ENCODE measurements around the gene VAMP4. TPM values are rescaled to one million over a fixed set of nuclear protein-coding genes. Genes with fewer than 3 reads are reported as not detected.

VAMP4 gene
- total and polyA plus RNA-seq, 2 donors, result 5.9 to 13.4 TPM

GRCh38 chr1:171654201-171654941, 87.5 kb downstream of the VAMP4 start:
- H3K9me3 ChIP-seq (ENCODE audit: control insufficient read depth in 2 of 2, insufficient read depth in 1 of 2, low read length in 1 of 2), result no peaks in the 10 kb centered on the region
- peaks cover 0 to 8% of the 10 kb centered on the region in 2 donors for H3K4me1 ChIP-seq (ENCODE audit: control insufficient read depth in 2 of 2, insufficient read depth in 2 of 2, low read length in 2 of 2)
- no peak for DNase-seq (ENCODE audit: low read depth in 6 of 9, low spot score in 9 of 9)
- H3K4me3 ChIP-seq (ENCODE audit: low read length in 2 of 2), result no peak overlapping the region
- peak overlapping the region in 1 of 2 donors; percentile 51 for H3K27ac ChIP-seq (ENCODE audit: low read depth in 1 of 2, low read length in 1 of 2)
- H3K36me3 ChIP-seq (ENCODE audit: control insufficient read depth in 2 of 2, insufficient read depth in 2 of 2, low read length in 1 of 2), result no peaks in the 10 kb centered on the region
- 86% methylated on average over 8 of the region's 8 CpGs for WGBS
- H3K27me3 ChIP-seq (ENCODE audit: control insufficient read depth in 2 of 2, insufficient read depth in 1 of 2, low read length in 1 of 2), result peaks cover 0 to 15% of the 10 kb centered on the region in 2 donors

GRCh38 chr1:171653796-171654195, 88.1 kb downstream of the VAMP4 start:
- WGBS, result 97% methylated on average over 1 of the region's 1 CpG
- peaks cover 0 to 15% of the 10 kb centered on the region in 2 donors for H3K27me3 ChIP-seq (ENCODE audit: control insufficient read depth in 2 of 2, insufficient read depth in 1 of 2, low read length in 1 of 2)
- no peak overlapping the region for H3K27ac ChIP-seq (ENCODE audit: low read depth in 1 of 2, low read length in 1 of 2)
- no peak for DNase-seq (ENCODE audit: low read depth in 6 of 9, low spot score in 9 of 9)
- no peaks in the 10 kb centered on the region for H3K36me3 ChIP-seq (ENCODE audit: control insufficient read depth in 2 of 2, insufficient read depth in 2 of 2, low read length in 1 of 2)
- H3K4me1 ChIP-seq (ENCODE audit: control insufficient read depth in 2 of 2, insufficient read depth in 2 of 2, low read length in 2 of 2), result peaks cover 0 to 8% of the 10 kb centered on the region in 2 donors
- no peak overlapping the region for H3K4me3 ChIP-seq (ENCODE audit: low read length in 2 of 2)
- H3K9me3 ChIP-seq (ENCODE audit: control insufficient read depth in 2 of 2, insufficient read depth in 1 of 2, low read length in 1 of 2), result no peaks in the 10 kb centered on the region

- 94% methylated on average over 8 of the region's 8 CpGs for WGBS
- Histone ChIP-seq H3K27ac (ENCODE audit: low read depth in 1 of 2, low read length in 1 of 2) (no peak within 1 kb of the TSS), H3K27me3 (ENCODE audit: control insufficient read depth in 2 of 2, insufficient read depth in 1 of 2, low read length in 1 of 2) (peaks cover 0 to 15% of the 10 kb centered on the region in 2 donors), H3K4me3 (ENCODE audit: low read length in 2 of 2) (no peak within 1 kb of the TSS), H3K9me3 (ENCODE audit: control insufficient read depth in 2 of 2, insufficient read depth in 1 of 2, low read length in 1 of 2) (no peaks in the 10 kb centered on the region), H3K36me3 (ENCODE audit: control insufficient read depth in 2 of 2, insufficient read depth in 2 of 2, low read length in 1 of 2) (no peaks in the 10 kb centered on the region), H3K4me1 (ENCODE audit: control insufficient read depth in 2 of 2, insufficient read depth in 2 of 2, low read length in 2 of 2) (peaks cover 0 to 8% of the 10 kb centered on the region in 2 donors)
- no peak for DNase-seq (ENCODE audit: low read depth in 6 of 9, low spot score in 9 of 9)
Observed at GRCh38 chr1:171652234-171652822, 89.5 kb downstream of the VAMP4 start, which contains the start of gene MYOC. Gene MYOC (minus strand): TSS chr1:171652688. CDS start chr1:171652611, 77 bp downstream.

Other genes starting within 250 kb of the VAMP4 start
- not detected for gene MYOCOS, start 119.8 kb downstream of the VAMP4 start, total RNA-seq
- gene MYOCOS, start 119.8 kb downstream of the VAMP4 start, polyA plus RNA-seq, result 0.07 TPM
- gene MYOC, start 89.4 kb downstream of the VAMP4 start, total RNA-seq, result 0.28 TPM
- gene MYOC, start 89.4 kb downstream of the VAMP4 start, polyA plus RNA-seq, result 1.5 TPM
- 21.7 TPM for gene METTL13, start 39.6 kb upstream of the VAMP4 start, total RNA-seq
- 20.0 TPM for gene METTL13, start 39.6 kb upstream of the VAMP4 start, polyA plus RNA-seq
- gene DNM3, start 99.4 kb upstream of the VAMP4 start, total RNA-seq, result 2.2 TPM
- gene DNM3, start 99.4 kb upstream of the VAMP4 start, polyA plus RNA-seq, result 1.9 TPM

Data from thymus (tissue), 11 donors.